CD14-positive monocyte (primary cell): ENCODE results near the gene IGSF1. TPM values are rescaled to one million over a fixed set of nuclear protein-coding genes. Genes with fewer than 3 reads are reported as not detected.

ENCODE experiments used
- DNase-seq, 3 donors: peaks; one replicate each; pipeline ENCODE4 v3.0.0-alpha.2; 2011 to 2022
- H2AFZ ChIP-seq: 2 replicates; pipeline ENCODE4 v1.6.0; 2012; ENCODE audit warnings: mild to moderate bottlenecking, low read depth, low read length, inconsistent platforms; ENCODE audit not compliant: insufficient read depth, poor library complexity, severe bottlenecking
- H3K27ac ChIP-seq, 2 donors: 1 replicate in 1 of 2; 2 replicates in 1 of 2; pipeline ENCODE4 v1.5.1; 2012 to 2013; ENCODE audit warnings: low read length in 2 of 2, control low read depth in 1 of 2, inconsistent platforms in 1 of 2, low read depth in 1 of 2, mild to moderate bottlenecking in 1 of 2
- H3K27me3 ChIP-seq, 2 donors: one replicate each; pipeline versions ENCODE4 v1.6.0 to v1.6.1; 2011 to 2013; ENCODE audit warnings: low read length in 2 of 2; ENCODE audit not compliant: control insufficient read depth in 2 of 2, insufficient read depth in 2 of 2
- H3K36me3 ChIP-seq, 2 donors: replicated peaks in 1 of 2; 1 replicate in 1 of 2; 2 replicates in 1 of 2; pipeline versions ENCODE4 v1.5.1 to v1.6.1; 2012 to 2013; ENCODE audit warnings: low read length in 2 of 2, control low read depth in 1 of 2, inconsistent platforms in 1 of 2, mild to moderate bottlenecking in 1 of 2; ENCODE audit not compliant: insufficient read depth in 2 of 2, control insufficient read depth in 1 of 2
- H3K4me1 ChIP-seq, 2 donors: 1 replicate in 1 of 2; 2 replicates in 1 of 2; pipeline versions ENCODE4 v1.5.1 to v1.6.1; 2012 to 2013; ENCODE audit warnings: low read length in 2 of 2, control low read depth in 1 of 2, inconsistent platforms in 1 of 2, mild to moderate bottlenecking in 1 of 2, moderate library complexity in 1 of 2; ENCODE audit not compliant: insufficient read depth in 2 of 2, control insufficient read depth in 1 of 2
- H3K4me2 ChIP-seq: replicated peaks from 2 replicates; pipeline ENCODE3; 2012; ENCODE audit warnings: low read length, moderate library complexity, mild to moderate bottlenecking; ENCODE audit not compliant: poor library complexity, severe bottlenecking; ENCODE audit errors: extremely low read depth
- H3K4me3 ChIP-seq, 3 experiments: fragments of 200-600 bp in 1 of 3; sonication (generic) in 1 of 3; replicated peaks in 1 of 3; 1 replicate in 2 of 3; 2 replicates in 1 of 3; pipeline ENCODE4 v1.5.1; 2011 to 2013; ENCODE audit warnings: low read length in 3 of 3, mild to moderate bottlenecking in 3 of 3, control low read depth in 2 of 3, low read depth in 2 of 3, inconsistent platforms in 1 of 3, moderate library complexity in 1 of 3
- H3K79me2 ChIP-seq: 2 replicates; pipeline ENCODE4 v1.6.0; 2012; ENCODE audit warnings: mild to moderate bottlenecking, control low read depth, inconsistent platforms, low read length, moderate library complexity; ENCODE audit not compliant: insufficient read depth
- H3K9ac ChIP-seq: 2 replicates; pipeline ENCODE4 v1.6.0; 2017; ENCODE audit warnings: low read length, mild to moderate bottlenecking; ENCODE audit not compliant: insufficient read depth, poor library complexity, severe bottlenecking
- H3K9me3 ChIP-seq, 2 donors: replicated peaks in 1 of 2; 1 replicate in 1 of 2; 2 replicates in 1 of 2; pipeline versions ENCODE4 v1.5.1 to v1.6.1; 2012 to 2013; ENCODE audit warnings: low read length in 2 of 2, control low read depth in 1 of 2; ENCODE audit not compliant: control insufficient read depth in 1 of 2, insufficient read depth in 1 of 2
- H4K20me1 ChIP-seq: 2 replicates; pipeline ENCODE4 v1.6.0; 2012; ENCODE audit warnings: mild to moderate bottlenecking, low read length, control low read depth, moderate library complexity; ENCODE audit not compliant: insufficient read depth
- H3K27ac Mint-ChIP-seq, 7 donors: one replicate each; pipeline ENCODE4 v1.8.0; 2020; ENCODE audit warnings: mild to moderate bottlenecking in 7 of 7, mixed read lengths in 7 of 7, moderate library complexity in 6 of 7, inconsistent platforms in 2 of 7
- H3K27me3 Mint-ChIP-seq, 3 donors: one replicate each; pipeline ENCODE4 v1.8.0; 2021 to 2022; ENCODE audit warnings: low read depth in 3 of 3, mild to moderate bottlenecking in 3 of 3, mixed read lengths in 3 of 3, moderate library complexity in 3 of 3, inconsistent platforms in 1 of 3
- H3K36me3 Mint-ChIP-seq, 2 donors: one replicate each; pipeline ENCODE4 v1.8.0; 2020; ENCODE audit warnings: mixed read lengths in 2 of 2, inconsistent platforms in 1 of 2, mild to moderate bottlenecking in 1 of 2
- H3K4me1 Mint-ChIP-seq: one replicate; pipeline ENCODE4 v1.8.0; 2020; ENCODE audit warnings: mild to moderate bottlenecking, mixed read lengths
- H3K4me3 Mint-ChIP-seq, 2 donors: one replicate each; pipeline ENCODE4 v1.8.0; 2020; ENCODE audit warnings: mild to moderate bottlenecking in 2 of 2, mixed read lengths in 2 of 2, moderate library complexity in 1 of 2
- H3K9me3 Mint-ChIP-seq, 7 donors: one replicate each; pipeline ENCODE4 v1.8.0; 2020 to 2022; ENCODE audit warnings: mixed read lengths in 7 of 7, mild to moderate bottlenecking in 6 of 7, moderate library complexity in 6 of 7, inconsistent platforms in 2 of 7
- CTCF ChIP-seq: fragments of 200-600 bp; IDR thresholded peaks from one replicate; pipeline ENCODE4 v1.8.0; 2022; ENCODE audit warnings: antibody characterized with exemption, mild to moderate bottlenecking
- WGBS: methylation state at CpG from one replicate; pipeline ENCODE4 v1.1.5; 2013; ENCODE audit warnings: missing lambda C conversion rate; ENCODE audit not compliant: insufficient coverage; 5-methylcytosine and 5-hydroxymethylcytosine counted together
- intact Hi-C, 2 donors: fragments of 100-400 bp; cut with micrococcal nuclease; formaldehyde crosslinking; loops; one replicate each; pipeline versions ENCODE4 v1.15.0 to v1.15.1; 2023
- polyA minus RNA-seq: library from RNA; depleted of rRNA, polyadenylated mRNA; stranded (reverse); fragments of >200 nt; gene quantifications from 2 replicates; pipeline ENCODE4 v1.2.3, GENCODE V29; 2012
- polyA plus RNA-seq, 3 donors: library from polyadenylated mRNA; depleted of rRNA in 1 of 3; unstranded in 2 of 3; stranded (reverse) in 1 of 3; fragments of 300-500 nt in 2 of 3; fragments of >200 nt in 1 of 3; fragmentation: Illumina TruSeq in 2 of 3; gene quantifications; 1 replicate in 2 of 3; 2 replicates in 1 of 3; pipeline ENCODE4 v1.2.3, GENCODE V29; 2012 to 2021
- total RNA-seq, 12 experiments: library from RNA in 1 of 12; stranded (reverse) in 1 of 12; fragments of 120-200 nt in 1 of 12; gene quantifications; one replicate each; pipeline ENCODE4 v1.2.4 and lab custom pipeline; 2013 to 2026; ENCODE audit warnings: mixed read lengths in 6 of 12, inconsistent platforms in 1 of 12

The IGSF1 gene
- 0.08 TPM for total RNA-seq (2013)
- not detected for polyA plus RNA-seq
- not detected in 2 replicates for polyA minus RNA-seq
- 0 to 0.75 (median 0) reads per million in 11 experiments for total RNA-seq (lab: John Stamatoyannopoulos, UW)

- H3K9me3 Mint-ChIP-seq: peaks cover 0 to 8% (median 1%) of the 10 kb centered on the region in 7 donors
- Histone ChIP-seq H2AFZ (no peak within 1 kb of the TSS), H3K36me3 (no peaks in the 10 kb centered on the region), H3K27me3 (peaks cover 9 to 15% of the 10 kb centered on the region in 2 donors), H4K20me1 (no peaks in the 10 kb centered on the region), H3K4me2 (no peak within 1 kb of the TSS), H3K27ac (no peak within 1 kb of the TSS), H3K4me3 (no peak within 1 kb of the TSS), H3K9ac (no peak within 1 kb of the TSS), H3K9me3 (no peaks in the 10 kb centered on the region), H3K4me1 (no peaks in the 10 kb centered on the region), H3K79me2 (no peaks in the 10 kb centered on the region)
- 0% methylated on average over 4 of the region's 32 CpGs for WGBS
- no peak within 1 kb of the TSS for H3K27ac Mint-ChIP-seq
- H3K4me3 Mint-ChIP-seq: peak within 1 kb of the TSS in 1 of 2 donors; percentile 48
- peaks cover 13 to 24% (median 23%) of the 10 kb centered on the region in 3 donors for H3K27me3 Mint-ChIP-seq
- no peaks in the 10 kb centered on the region for H3K36me3 Mint-ChIP-seq
- intact Hi-C loops: no loop called here
- H3K4me1 Mint-ChIP-seq: no peaks in the 10 kb centered on the region
- TF ChIP-seq CTCF: no peak
- DNase-seq: no peak
These were observed at the start of gene IGSF1 for GRCh38 chrX:131288738-131289511. Gene IGSF1 (minus strand): TSS chrX:131289306. CDS start chrX:131286674, 2,632 bp downstream.

GRCh38 chrX:131332331-131332730 lies 43.2 kb upstream of the IGSF1 start:
- no peak for DNase-seq
- Mint-ChIP-seq H3K36me3 (no peaks in the 10 kb centered on the region), H3K4me1 (no peaks in the 10 kb centered on the region), H3K4me3 (no peak overlapping the region), H3K27ac (no peak overlapping the region), H3K9me3 (peaks cover 0 to 2% (median 0%) of the 10 kb centered on the region in 7 donors), H3K27me3 (peaks cover 0 to 5% (median 3%) of the 10 kb centered on the region in 3 donors)
- TF ChIP-seq CTCF: no peak
- no peak overlapping the region for H3K4me3 ChIP-seq
- no peaks in the 10 kb centered on the region for H3K36me3 ChIP-seq
- no peak overlapping the region for H3K9ac ChIP-seq
- no peak overlapping the region for H3K4me2 ChIP-seq
- H3K4me1 ChIP-seq: no peaks in the 10 kb centered on the region
- H3K27me3 ChIP-seq: no peaks in the 10 kb centered on the region
- H3K27ac ChIP-seq: no peak overlapping the region
- H3K9me3 ChIP-seq: no peaks in the 10 kb centered on the region
- H3K79me2 ChIP-seq: no peaks in the 10 kb centered on the region
- no CpG with 5 or more reads among the region's 3 CpGs for WGBS
- intact Hi-C loops: no loop called here
- H4K20me1 ChIP-seq: no peaks in the 10 kb centered on the region
- no peak overlapping the region for H2AFZ ChIP-seq
